HFF-Myc (cell line): ENCODE results near the gene KLF11.

ENCODE experiments used
- DNase-seq: peaks from one replicate; pipeline ENCODE4 v3.0.0-alpha.2; 2011; ENCODE audit warnings: low read depth; ENCODE audit errors: extremely low read depth
- H3K4me3 ChIP-seq: replicated peaks from 2 replicates; pipeline ENCODE4 v1.5.1; 2011; ENCODE audit warnings: low read depth, mild to moderate bottlenecking, control low read depth, low read length
- TF ChIP-seq, protein P1 (sequence below): IDR thresholded peaks from 2 replicates; pipeline ENCODE4 v1.5.1; 2012; ENCODE audit warnings: mild to moderate bottlenecking, low read depth, low read length, control low read depth; ENCODE audit errors: missing control alignments

The KLF11 gene

DNA sequence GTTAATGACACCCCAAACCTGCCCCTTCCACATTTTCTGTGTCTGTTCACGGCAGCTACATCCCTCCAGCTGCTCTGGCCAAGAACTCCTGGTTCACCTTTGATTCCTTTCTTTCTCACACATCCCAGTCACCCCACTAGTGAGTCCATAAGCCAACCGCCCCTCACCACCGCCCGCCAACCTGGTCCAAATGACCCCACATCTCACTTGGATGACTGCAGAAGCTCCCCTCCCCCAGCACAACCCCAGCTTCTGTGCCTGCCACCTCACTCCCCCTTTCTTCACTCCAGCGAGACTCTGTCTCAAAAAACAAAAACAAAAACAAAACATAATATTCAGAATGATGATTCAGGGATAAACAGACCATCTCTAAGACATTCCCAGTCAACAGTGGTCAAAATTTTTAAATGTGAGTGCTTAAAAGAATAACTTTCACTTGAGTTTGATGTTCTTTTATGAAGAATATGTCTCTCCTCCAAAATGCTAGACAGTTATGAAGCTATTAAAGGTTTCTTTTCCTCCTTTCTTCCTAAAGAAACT, 33.7 kb downstream of the KLF11 start:
- TF ChIP-seq, protein P1, sequence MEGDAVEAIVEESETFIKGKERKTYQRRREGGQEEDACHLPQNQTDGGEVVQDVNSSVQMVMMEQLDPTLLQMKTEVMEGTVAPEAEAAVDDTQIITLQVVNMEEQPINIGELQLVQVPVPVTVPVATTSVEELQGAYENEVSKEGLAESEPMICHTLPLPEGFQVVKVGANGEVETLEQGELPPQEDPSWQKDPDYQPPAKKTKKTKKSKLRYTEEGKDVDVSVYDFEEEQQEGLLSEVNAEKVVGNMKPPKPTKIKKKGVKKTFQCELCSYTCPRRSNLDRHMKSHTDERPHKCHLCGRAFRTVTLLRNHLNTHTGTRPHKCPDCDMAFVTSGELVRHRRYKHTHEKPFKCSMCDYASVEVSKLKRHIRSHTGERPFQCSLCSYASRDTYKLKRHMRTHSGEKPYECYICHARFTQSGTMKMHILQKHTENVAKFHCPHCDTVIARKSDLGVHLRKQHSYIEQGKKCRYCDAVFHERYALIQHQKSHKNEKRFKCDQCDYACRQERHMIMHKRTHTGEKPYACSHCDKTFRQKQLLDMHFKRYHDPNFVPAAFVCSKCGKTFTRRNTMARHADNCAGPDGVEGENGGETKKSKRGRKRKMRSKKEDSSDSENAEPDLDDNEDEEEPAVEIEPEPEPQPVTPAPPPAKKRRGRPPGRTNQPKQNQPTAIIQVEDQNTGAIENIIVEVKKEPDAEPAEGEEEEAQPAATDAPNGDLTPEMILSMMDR: no peak
- H3K4me3 ChIP-seq: no peak overlapping the region
- no peak for DNase-seq

DNA sequence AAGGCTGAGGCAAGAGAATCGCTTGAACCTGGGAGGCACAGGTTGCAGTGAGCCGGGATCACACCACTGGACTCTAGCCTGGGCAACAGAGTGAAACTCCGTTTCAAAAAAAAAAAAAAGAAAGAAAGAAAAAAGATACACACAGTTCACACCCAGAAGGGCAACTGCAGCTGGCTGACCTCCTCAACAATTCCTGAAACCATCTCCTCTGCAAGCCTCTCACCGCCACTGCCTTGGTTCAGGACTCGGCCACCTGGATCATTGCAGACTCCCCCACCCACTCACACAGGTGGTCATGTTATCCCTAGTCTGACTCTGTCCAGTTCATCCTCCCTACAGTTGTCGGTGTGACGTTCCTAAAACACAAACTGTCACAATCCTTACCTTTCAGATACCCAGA, 34.7 kb downstream of the KLF11 start:
- H3K4me3 ChIP-seq: no peak overlapping the region
- TF ChIP-seq, protein P1: no peak
- no peak for DNase-seq

DNA sequence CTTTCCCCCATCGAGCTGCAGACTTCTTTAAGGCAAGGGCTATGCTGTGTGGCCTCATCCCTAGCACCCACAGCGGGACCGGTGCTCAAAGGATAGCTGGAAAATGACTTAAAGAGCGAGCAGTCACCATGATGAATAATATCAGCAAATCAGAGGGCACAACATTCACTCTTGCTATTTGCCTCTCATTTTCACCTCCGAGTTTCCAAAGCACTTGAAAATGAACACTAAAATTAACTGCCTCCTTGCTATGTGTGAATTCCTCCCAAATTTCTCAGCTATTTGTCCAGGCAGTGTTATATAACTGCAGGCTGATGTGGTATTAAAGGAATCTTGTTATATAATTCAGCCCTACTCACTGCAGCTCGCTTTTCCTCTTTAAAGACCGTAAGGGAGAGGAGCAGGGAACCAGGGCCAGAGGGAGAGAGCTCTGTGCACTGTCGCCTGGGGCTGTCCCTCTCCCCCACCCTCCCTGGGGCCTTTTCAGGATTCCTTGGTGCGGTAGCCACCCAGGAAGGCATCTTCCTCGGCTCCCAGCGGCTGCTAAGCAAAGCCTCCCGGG, 35.4 kb downstream of the KLF11 start:
- no peak for DNase-seq
- TF ChIP-seq, protein P1: no peak
- H3K4me3 ChIP-seq: peak overlapping the region; percentile 17

DNA sequence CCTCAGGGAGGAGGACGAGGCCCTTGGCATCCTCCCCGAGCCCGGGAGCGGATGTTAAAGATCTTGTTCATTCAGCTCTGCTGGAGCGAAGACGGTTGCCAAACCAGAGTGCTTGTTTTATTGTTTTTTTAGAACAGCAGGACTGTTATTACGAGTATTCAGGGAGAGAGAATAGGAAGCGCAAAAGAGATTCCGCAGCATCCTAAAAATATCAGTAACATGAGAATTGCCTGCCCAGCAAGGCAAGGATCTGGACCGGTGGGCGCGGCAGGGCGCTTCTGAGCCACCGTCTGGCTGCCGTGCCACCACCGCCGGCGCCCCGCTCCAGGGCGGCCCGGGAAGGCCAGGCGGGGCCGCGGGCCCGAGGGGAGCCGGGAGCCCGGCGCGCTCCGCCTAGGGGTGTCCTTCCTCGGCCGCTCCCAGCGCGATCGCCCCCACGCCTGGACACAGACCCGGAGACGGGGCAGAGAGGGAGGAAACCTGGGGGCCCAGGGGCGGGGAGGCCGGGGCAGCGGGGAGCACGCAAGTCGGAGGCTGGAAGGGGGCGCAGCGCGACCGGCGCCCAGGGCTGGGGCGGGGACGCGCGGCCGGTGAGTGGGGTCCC, 36.0 kb downstream of the KLF11 start:
- no peak for DNase-seq
- TF ChIP-seq, protein P1: no peak
- H3K4me3 ChIP-seq: peak overlapping the region; percentile 17

DNA sequence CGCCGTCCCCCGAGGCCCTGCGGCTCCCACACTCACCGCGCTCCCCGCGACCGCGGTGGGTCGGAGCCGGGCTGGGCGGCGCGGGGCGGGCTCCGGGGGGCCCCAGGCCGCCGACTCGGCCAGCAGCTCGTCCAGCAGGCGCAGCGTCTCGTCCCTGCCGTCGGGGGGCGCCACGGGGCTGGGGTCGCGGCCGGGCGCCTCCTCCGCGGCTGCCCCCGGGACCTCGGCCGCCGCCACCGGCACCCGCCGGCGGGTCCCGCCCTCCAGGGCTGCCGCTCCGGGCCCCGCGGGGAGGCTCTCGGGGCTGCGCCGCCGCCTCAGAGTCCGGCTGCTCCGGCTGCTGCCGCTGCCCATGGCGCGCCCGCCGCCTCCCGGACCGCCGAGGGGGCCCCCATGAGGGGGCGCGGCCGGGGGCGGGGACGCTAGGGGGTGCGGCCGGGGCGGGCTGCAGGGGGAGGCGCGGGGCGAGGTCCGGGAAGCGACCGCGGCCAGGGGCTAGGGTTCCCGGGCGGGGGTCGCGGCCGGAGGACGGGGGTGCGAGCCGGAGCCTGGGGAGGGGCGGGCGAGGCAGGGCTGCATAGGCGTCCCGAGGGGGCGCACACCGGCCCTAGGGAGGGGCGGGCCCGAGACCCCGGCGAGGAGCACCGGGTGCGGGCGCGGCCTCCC, 36.7 kb downstream of the KLF11 start, which contains the start of gene CYS1:
CYS1 (minus strand) TSS at position 542 of the 666 bp plus-strand sequence; CDS start at position 354, 188 bp downstream.
- DNase-seq: no peak
- TF ChIP-seq, protein P1: no peak
- H3K4me3 ChIP-seq: peak within 1 kb of the TSS; percentile 17

DNA sequence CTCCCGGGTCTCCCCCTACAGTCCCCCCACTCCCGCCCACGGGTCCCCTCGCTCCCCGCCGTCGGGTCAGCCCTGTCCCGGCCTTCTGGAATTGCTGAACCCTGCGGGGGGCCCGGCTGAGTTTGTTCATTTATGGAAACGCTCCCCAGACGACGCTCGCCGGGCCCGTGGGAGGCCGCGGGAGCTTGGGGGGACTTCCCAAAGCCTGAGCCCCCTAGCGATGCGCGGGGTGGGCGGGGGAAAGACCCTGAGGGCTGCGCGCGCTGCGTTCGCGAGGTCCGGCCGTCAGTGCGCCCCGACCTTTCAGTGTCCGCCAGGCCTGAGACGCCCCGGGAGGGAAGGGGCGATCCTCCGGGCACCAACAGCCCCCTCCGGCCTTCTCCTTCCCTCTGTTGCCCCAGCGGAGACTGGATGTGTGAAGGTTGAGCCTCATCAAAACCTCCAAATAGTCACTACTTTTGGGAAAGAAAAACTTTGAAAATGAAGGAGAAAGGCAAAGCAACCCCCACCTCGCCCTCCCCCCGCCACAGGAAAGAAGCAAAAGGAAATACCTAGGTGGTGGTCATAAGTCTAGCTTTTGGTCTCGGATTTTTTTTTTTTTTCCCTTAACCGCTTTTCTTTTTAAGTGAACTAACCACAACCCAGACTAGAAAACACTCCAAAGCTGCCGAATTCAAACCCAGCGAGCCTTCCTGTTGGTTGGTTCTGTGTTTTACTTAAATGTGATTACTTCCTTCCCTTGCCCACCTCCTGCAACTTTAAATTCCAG, 37.4 kb downstream of the KLF11 start:
- DNase-seq: no peak
- TF ChIP-seq, protein P1: no peak
- H3K4me3 ChIP-seq: no peak overlapping the region
